ENCODE results near the gene GUCA1A. TPM values are rescaled to one million over a fixed set of nuclear protein-coding genes. Genes with fewer than 3 reads are reported as not detected.

GUCA1A gene
- total RNA-seq, 4 donors from 2014 or later = not detected

DNA sequence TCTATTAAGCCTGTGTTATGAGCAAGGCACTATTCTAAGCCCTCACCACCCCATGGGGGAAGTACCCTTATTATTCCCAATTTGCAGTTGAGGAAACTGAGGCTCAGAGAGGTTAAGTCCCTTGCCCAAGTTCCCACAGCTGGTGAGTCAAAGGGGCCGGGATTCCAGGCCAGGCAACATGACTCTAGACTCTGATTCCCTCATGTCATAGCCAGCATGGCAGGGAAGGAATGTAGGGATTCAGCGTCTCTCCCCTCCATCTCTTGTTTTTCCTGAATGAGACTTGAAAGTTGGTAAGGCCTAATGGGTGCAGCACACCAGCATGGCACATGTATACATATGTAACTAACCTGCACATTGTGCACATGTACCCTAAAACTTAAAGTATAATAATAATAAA, 37.4 kb upstream of the GUCA1A start:
- H3K27ac ChIP-seq = no peak overlapping the region
- 91 to 92% methylated on average over 2 of the region's 2 CpGs for WGBS, 2 donors

DNA sequence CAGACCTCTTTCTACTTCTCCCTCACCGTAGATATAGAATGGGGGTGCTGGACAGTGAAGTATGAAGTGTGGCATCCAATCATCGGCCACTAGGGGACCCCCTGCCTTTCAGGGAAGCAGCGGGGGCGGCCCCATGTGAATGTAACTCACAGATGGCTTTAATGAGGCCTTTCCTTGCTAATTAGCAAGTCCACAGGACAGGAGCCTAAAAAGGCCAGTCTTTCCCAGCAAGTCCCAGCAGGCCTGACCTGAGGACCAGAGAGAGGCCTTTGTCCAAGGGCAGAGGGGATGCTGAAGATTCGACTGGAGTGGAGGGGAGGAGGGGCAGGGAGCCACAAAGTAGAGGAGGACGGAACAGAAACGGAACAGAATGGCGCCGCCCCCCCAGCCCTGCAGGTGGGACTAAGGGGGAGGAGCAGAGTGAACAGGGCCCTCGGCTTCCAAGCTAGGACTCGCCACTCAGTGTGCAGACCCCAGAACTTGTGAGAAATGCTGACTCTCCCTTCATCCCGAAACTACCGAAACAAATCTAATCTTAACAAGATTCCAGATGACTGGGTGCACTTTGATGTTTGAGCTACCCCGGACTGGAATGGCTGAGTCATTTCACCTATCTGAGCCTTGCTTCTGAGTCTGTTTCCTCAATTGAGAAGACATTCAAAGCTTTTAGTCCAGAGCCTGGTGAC, 36.5 kb upstream of the GUCA1A start:
- TF ChIP-seq, protein P1, sequence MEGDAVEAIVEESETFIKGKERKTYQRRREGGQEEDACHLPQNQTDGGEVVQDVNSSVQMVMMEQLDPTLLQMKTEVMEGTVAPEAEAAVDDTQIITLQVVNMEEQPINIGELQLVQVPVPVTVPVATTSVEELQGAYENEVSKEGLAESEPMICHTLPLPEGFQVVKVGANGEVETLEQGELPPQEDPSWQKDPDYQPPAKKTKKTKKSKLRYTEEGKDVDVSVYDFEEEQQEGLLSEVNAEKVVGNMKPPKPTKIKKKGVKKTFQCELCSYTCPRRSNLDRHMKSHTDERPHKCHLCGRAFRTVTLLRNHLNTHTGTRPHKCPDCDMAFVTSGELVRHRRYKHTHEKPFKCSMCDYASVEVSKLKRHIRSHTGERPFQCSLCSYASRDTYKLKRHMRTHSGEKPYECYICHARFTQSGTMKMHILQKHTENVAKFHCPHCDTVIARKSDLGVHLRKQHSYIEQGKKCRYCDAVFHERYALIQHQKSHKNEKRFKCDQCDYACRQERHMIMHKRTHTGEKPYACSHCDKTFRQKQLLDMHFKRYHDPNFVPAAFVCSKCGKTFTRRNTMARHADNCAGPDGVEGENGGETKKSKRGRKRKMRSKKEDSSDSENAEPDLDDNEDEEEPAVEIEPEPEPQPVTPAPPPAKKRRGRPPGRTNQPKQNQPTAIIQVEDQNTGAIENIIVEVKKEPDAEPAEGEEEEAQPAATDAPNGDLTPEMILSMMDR (IDR thresholded peaks at IDR 0.05) = no peak
- TF ChIP-seq EP300 (IDR thresholded peaks at IDR 0.05) = no peak
- no peak for TF ChIP-seq POLR2A (IDR thresholded peaks at IDR 0.05)
- DNase-seq (ENCODE audit: low spot score in 2 of 2) = no peak
- peaks cover 0 to 10% (median 0%) of the 10 kb centered on the region in 4 donors for H3K4me1 ChIP-seq
- no peaks in the 10 kb centered on the region for H3K9me3 ChIP-seq
- WGBS, 2 donors = 42 to 49% methylated on average over 14 of the region's 14 CpGs
- no peak overlapping the region for H3K27ac ChIP-seq
- no peaks in the 10 kb centered on the region for H3K36me3 ChIP-seq
- peaks cover 0 to 5% of the 10 kb centered on the region in 2 donors for H3K27me3 ChIP-seq
- no peak overlapping the region for H3K4me3 ChIP-seq

More for the DNA sequence above, 37.4 kb upstream of the GUCA1A start:
- H3K27me3 ChIP-seq = no peaks in the 10 kb centered on the region
- no peaks in the 10 kb centered on the region for H3K36me3 ChIP-seq
- H3K4me3 ChIP-seq = no peak overlapping the region
- TF ChIP-seq POLR2A (IDR thresholded peaks at IDR 0.05) = no peak
- TF ChIP-seq EP300 (IDR thresholded peaks at IDR 0.05) = no peak
- TF ChIP-seq, protein P1 (IDR thresholded peaks at IDR 0.05) = no peak
- DNase-seq (ENCODE audit: low spot score in 2 of 2) = no peak
- peaks cover 0 to 10% (median 0%) of the 10 kb centered on the region in 4 donors for H3K4me1 ChIP-seq
- no peaks in the 10 kb centered on the region for H3K9me3 ChIP-seq

DNA sequence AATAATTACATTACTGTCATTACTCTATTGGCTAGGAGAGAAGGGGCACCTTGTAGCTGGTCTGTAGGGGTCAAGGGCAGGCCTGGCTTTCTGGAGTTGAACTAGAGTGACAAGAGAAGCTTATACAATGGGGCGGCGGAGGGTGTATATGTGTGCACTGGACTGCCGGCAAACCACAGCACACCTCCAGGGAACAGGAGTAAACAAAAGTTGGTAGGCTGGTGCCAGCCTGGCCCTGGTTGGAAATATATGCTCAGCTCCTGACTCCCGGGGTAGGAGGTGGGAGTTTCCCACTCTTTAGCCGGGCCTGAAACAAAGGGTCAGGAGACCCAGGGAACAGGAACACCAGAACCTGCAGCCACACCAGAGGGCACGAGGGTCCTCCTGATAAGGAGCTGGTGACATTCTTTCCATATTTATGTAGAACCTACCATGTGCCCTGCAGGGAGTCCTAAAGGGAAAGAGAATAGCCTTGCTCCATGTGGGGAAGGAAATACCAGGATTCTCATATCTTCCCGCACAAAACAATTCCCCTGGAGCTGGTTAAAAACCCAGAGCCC, 35.9 kb upstream of the GUCA1A start:
- H3K27ac ChIP-seq = peak overlapping the region in 1 of 4 donors; percentile 40
- 77 to 79% methylated on average over 6 to 7 of the region's 7 CpGs for WGBS, 2 donors
- peaks cover 0 to 16% (median 1%) of the 10 kb centered on the region in 4 donors for H3K4me1 ChIP-seq
- H3K36me3 ChIP-seq = no peaks in the 10 kb centered on the region
- TF ChIP-seq, protein P1 (IDR thresholded peaks at IDR 0.05) = no peak
- TF ChIP-seq POLR2A (IDR thresholded peaks at IDR 0.05) (no peak), EP300 (IDR thresholded peaks at IDR 0.05) (no peak)
- H3K4me3 ChIP-seq = no peak overlapping the region
- H3K27me3 ChIP-seq = peaks cover 0 to 11% of the 10 kb centered on the region in 2 donors
- DNase-seq (ENCODE audit: low spot score in 2 of 2) = no peak
- H3K9me3 ChIP-seq = no peaks in the 10 kb centered on the region

DNA sequence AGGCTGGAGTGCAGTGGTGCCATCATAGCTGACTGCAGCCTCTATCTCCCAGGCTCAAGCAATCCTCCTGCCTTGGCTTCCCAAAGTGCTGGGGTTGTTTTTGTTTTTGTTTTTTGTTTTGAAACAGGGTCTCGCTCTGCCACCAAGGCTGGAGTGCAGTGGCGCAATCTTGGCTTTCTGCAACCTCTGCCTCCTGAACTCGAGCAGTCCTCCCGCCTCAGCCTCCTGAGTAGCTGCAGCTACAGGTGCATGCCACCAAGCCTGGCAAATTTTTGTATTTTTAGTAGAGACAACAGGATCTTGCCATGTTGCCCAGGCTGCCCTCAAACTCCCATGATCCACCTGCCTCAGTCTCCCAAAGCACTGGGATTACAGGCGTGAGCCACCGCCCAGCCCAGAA, 35.0 kb upstream of the GUCA1A start:
- Histone ChIP-seq H3K4me3 (no peak overlapping the region), H3K36me3 (no peaks in the 10 kb centered on the region), H3K4me1 (peaks cover 0 to 25% (median 8%) of the 10 kb centered on the region in 4 donors), H3K27me3 (peaks cover 0 to 20% of the 10 kb centered on the region in 2 donors), H3K27ac (no peak overlapping the region), H3K9me3 (no peaks in the 10 kb centered on the region)
- DNase-seq (ENCODE audit: low spot score in 2 of 2) = no peak
- 94 to 95% methylated on average over 6 of the region's 6 CpGs for WGBS, 2 donors
- TF ChIP-seq POLR2A (IDR thresholded peaks at IDR 0.05) (no peak), EP300 (IDR thresholded peaks at IDR 0.05) (no peak)
- TF ChIP-seq, protein P1 (IDR thresholded peaks at IDR 0.05) = no peak

Measured in tibial nerve (tissue), 4 donors.